WTC11 (cell line): ENCODE data around the gene SORCS2.

Experiments used
- ATF2 ChIP-seq: sonication (generic); formaldehyde crosslinking; IDR thresholded peaks from 2 replicates; pipeline ENCODE4 v1.8.1; 2022; ENCODE audit warnings: low read depth, missing genetic modification reagents, borderline replicate concordance
- CREB1 ChIP-seq: sonication (generic); formaldehyde crosslinking; IDR thresholded peaks from 2 replicates; pipeline ENCODE4 v1.8.0; 2023; ENCODE audit warnings: mild to moderate bottlenecking, missing genetic modification reagents
- CTCF ChIP-seq: fragments of 200-600 bp; IDR thresholded peaks from 2 replicates; pipeline ENCODE4 v1.8.0; 2022; ENCODE audit warnings: antibody characterized with exemption
- E2F5 ChIP-seq: sonication (generic); formaldehyde crosslinking; IDR thresholded peaks from 2 replicates; pipeline ENCODE4 v1.8.1; 2022; ENCODE audit warnings: mild to moderate bottlenecking, moderate library complexity, missing genetic modification reagents
- FOXP1 ChIP-seq: sonication (generic); formaldehyde crosslinking; IDR thresholded peaks from 2 replicates; pipeline ENCODE4 v1.8.0; 2022; ENCODE audit warnings: missing genetic modification reagents, mild to moderate bottlenecking, moderate library complexity, borderline replicate concordance
- GABPB1 ChIP-seq: sonication (generic); formaldehyde crosslinking; IDR thresholded peaks from 2 replicates; pipeline ENCODE4 v1.8.1; 2023; ENCODE audit warnings: mild to moderate bottlenecking, missing genetic modification reagents
- MAX ChIP-seq: sonication (generic); formaldehyde crosslinking; IDR thresholded peaks from 2 replicates; pipeline ENCODE4 v1.8.0; 2022; ENCODE audit warnings: mild to moderate bottlenecking, missing genetic modification reagents
- NFYB ChIP-seq: sonication (generic); formaldehyde crosslinking; conservative IDR thresholded peaks from 2 replicates; pipeline ENCODE4 v1.8.0; 2022; ENCODE audit warnings: low read depth, missing genetic modification reagents
- USF1 ChIP-seq: sonication (generic); formaldehyde crosslinking; IDR thresholded peaks from 2 replicates; pipeline ENCODE4 v1.8.0; 2022; ENCODE audit warnings: mild to moderate bottlenecking, missing genetic modification reagents
- USF2 ChIP-seq: sonication (generic); formaldehyde crosslinking; IDR thresholded peaks from 2 replicates; pipeline ENCODE4 v1.8.1; 2023; ENCODE audit warnings: mild to moderate bottlenecking, missing genetic modification reagents, moderate library complexity
- TF ChIP-seq, protein P1 (sequence below): sonication (generic); formaldehyde crosslinking; IDR thresholded peaks from 2 replicates; pipeline ENCODE4 v1.8.0; 2023; ENCODE audit warnings: missing genetic modification reagents, mild to moderate bottlenecking, borderline replicate concordance

GRCh38 chr4:7335344-7336066 is 143.2 kb downstream of the SORCS2 start:
- TF ChIP-seq CTCF = peak; percentile 73
- TF ChIP-seq GABPB1 (CRISPR knock-in tag) = no peak
- TF ChIP-seq CREB1 = no peak
- peak; percentile 55; the same call in 1 of the 2 replicates for TF ChIP-seq MAX (CRISPR knock-in tag)
- TF ChIP-seq, protein P1, sequence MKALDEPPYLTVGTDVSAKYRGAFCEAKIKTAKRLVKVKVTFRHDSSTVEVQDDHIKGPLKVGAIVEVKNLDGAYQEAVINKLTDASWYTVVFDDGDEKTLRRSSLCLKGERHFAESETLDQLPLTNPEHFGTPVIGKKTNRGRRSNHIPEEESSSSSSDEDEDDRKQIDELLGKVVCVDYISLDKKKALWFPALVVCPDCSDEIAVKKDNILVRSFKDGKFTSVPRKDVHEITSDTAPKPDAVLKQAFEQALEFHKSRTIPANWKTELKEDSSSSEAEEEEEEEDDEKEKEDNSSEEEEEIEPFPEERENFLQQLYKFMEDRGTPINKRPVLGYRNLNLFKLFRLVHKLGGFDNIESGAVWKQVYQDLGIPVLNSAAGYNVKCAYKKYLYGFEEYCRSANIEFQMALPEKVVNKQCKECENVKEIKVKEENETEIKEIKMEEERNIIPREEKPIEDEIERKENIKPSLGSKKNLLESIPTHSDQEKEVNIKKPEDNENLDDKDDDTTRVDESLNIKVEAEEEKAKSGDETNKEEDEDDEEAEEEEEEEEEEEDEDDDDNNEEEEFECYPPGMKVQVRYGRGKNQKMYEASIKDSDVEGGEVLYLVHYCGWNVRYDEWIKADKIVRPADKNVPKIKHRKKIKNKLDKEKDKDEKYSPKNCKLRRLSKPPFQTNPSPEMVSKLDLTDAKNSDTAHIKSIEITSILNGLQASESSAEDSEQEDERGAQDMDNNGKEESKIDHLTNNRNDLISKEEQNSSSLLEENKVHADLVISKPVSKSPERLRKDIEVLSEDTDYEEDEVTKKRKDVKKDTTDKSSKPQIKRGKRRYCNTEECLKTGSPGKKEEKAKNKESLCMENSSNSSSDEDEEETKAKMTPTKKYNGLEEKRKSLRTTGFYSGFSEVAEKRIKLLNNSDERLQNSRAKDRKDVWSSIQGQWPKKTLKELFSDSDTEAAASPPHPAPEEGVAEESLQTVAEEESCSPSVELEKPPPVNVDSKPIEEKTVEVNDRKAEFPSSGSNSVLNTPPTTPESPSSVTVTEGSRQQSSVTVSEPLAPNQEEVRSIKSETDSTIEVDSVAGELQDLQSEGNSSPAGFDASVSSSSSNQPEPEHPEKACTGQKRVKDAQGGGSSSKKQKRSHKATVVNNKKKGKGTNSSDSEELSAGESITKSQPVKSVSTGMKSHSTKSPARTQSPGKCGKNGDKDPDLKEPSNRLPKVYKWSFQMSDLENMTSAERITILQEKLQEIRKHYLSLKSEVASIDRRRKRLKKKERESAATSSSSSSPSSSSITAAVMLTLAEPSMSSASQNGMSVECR (CRISPR knock-in tag) = no peak
- TF ChIP-seq NFYB (CRISPR knock-in tag) = no peak
- no peak for TF ChIP-seq USF2 (CRISPR knock-in tag)
- no peak for TF ChIP-seq ATF2
- TF ChIP-seq E2F5 (CRISPR knock-in tag) = no peak
- TF ChIP-seq USF1 (CRISPR knock-in tag) = no peak
- no peak for TF ChIP-seq FOXP1 (CRISPR knock-in tag)
